ENCODE data around the gene GINS2.

Gene GINS2

DNA sequence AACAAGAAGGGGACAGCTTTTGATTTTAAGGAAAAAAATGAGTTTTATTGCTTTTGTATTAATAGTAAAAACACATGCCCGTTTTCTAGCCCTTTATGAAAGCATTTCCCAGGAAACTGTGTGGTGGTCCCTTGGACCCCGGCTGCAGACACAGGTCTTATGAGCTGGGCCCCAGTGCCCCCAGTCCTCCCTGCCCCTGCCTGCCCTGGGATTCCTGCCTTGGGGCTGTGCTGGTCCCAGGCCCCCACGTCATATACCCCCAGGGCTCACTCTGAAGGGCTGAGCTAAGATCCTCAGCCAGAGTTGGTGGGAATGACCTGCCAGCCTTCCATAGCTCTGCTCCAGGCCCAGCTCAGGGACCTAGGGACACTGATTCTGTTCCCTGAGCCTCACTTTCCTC lies 30.8 kb downstream of the GINS2 start:
- DNase-seq (ENCODE audit: low read depth), result no peak
- TF ChIP-seq, protein P1, sequence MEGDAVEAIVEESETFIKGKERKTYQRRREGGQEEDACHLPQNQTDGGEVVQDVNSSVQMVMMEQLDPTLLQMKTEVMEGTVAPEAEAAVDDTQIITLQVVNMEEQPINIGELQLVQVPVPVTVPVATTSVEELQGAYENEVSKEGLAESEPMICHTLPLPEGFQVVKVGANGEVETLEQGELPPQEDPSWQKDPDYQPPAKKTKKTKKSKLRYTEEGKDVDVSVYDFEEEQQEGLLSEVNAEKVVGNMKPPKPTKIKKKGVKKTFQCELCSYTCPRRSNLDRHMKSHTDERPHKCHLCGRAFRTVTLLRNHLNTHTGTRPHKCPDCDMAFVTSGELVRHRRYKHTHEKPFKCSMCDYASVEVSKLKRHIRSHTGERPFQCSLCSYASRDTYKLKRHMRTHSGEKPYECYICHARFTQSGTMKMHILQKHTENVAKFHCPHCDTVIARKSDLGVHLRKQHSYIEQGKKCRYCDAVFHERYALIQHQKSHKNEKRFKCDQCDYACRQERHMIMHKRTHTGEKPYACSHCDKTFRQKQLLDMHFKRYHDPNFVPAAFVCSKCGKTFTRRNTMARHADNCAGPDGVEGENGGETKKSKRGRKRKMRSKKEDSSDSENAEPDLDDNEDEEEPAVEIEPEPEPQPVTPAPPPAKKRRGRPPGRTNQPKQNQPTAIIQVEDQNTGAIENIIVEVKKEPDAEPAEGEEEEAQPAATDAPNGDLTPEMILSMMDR (conservative IDR thresholded peaks at IDR 0.05; ENCODE audit: control insufficient read depth, insufficient read depth, low read depth, low read length), result no peak
- no peak overlapping the region for H3K4me3 ChIP-seq (ENCODE audit: control insufficient read depth, low read depth, low read length)

DNA sequence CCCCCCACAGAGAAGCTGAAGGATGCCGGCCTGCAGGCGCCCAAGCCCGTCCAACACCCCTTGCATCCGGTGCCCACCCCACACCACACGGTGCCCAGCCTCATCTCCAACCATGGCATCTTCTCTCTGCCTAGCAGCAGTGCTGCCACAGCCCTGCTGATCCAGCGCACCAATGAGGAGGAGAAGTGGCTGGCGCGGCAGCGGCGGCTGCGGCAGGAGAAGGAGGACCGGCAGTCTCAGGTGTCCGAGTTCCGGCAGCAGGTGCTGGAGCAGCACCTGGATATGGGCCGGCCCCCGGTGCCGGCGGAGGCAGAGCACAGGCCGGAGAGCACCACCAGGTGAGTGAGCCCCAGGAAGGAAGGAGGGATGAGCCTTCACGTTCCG lies 31.5 kb downstream of the GINS2 start:
- no peak overlapping the region for H3K4me3 ChIP-seq (ENCODE audit: control insufficient read depth, low read depth, low read length)
- DNase-seq (ENCODE audit: low read depth), result no peak

DNA sequence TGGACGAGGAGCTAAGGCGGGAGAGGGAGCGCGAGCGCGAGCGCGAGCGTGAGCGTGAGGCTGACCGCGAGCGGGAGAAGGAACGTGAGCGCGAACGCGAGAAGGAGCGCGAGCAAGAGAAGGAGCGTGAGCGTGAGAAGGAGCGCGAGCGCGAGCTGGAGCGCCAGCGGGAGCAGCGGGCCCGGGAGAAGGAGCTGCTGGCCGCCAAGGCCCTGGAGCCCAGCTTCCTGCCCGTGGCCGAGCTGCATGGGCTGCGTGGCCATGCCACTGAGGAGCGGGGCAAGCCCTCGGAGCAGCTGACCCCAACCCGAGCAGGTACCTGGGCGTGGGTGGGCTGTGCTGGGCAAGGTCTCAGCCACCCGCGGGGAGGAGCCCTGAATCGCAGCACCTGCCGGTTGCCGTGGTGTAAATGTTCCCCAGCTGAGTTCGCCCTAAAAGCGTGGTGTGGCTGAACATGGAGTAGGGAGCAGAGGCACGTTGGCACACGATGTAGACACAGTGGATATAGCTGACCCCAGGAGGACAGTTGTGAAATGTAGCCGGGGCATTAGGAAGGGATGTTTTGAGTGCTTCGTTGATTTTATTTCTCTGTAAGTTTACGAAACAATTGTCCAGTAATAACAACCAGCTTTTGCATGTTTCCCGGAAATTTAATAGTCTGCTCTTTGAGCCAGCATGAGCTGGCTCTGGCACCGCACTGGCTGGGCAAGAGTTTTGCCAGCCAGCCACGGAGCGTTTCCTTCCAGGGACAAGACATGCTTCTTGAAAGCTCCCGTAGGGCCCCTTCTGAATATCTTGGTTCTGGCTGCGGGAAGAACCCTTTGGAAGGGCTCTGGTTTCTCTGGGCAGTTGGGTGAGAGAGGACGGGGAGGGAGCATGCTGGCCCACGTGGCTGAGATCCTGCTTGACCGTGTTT lies 32.1 kb downstream of the GINS2 start:
- no peak for DNase-seq (ENCODE audit: low read depth)
- TF ChIP-seq, protein P1 (conservative IDR thresholded peaks at IDR 0.05; ENCODE audit: control insufficient read depth, insufficient read depth, low read depth, low read length), result no peak
- no peak overlapping the region for H3K4me3 ChIP-seq (ENCODE audit: control insufficient read depth, low read depth, low read length)

More for the DNA sequence above, 31.5 kb downstream of the GINS2 start:
- TF ChIP-seq, protein P1 (conservative IDR thresholded peaks at IDR 0.05; ENCODE audit: control insufficient read depth, insufficient read depth, low read depth, low read length), result no peak

DNA sequence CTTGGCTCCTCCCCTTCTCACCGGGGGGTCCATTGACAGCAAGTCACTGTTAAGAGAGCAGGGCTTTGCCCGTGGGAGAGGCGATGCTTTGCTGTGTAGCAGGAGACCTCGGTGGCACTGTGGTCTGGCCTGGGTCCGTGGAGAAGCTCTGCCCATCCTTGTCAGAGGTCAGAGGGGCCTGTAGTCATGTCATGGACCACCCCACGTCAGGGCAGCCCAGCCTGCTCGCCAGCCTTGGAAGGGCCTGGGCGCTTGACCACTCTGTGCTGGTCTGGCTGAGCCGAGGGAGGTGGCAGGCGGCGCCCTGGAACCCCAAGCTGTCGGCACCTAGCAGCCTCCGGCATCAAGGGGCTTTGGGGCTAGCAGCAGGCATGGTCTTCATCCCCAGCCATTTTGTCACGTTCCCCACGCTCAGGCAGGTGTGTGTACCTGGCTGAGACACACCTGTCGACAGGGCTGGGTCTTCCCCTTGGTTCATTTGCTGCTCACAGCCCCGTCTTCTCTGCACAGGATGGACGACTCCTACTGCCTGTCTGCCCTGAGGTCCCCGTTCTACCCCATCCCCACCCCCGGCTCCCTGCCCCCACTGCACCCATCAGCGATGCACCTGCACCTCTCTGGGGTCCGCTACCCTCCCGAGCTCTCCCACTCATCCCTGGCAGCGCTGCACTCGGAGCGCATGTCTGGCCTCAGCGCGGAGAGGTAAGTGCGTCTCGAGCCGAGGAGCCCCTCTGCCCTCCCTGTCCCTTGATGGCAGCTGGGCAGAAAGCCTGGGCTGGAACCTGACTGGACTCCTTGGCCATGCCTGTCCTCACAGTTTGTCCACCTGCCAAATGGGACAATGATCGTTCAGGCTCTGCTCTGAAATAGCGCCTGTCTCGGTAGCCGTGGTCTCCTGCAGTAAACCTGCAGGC lies 33.3 kb downstream of the GINS2 start:
- TF ChIP-seq, protein P1 (conservative IDR thresholded peaks at IDR 0.05; ENCODE audit: control insufficient read depth, insufficient read depth, low read depth, low read length), result no peak
- H3K4me3 ChIP-seq (ENCODE audit: control insufficient read depth, low read depth, low read length), result no peak overlapping the region
- no peak for DNase-seq (ENCODE audit: low read depth)

DNA sequence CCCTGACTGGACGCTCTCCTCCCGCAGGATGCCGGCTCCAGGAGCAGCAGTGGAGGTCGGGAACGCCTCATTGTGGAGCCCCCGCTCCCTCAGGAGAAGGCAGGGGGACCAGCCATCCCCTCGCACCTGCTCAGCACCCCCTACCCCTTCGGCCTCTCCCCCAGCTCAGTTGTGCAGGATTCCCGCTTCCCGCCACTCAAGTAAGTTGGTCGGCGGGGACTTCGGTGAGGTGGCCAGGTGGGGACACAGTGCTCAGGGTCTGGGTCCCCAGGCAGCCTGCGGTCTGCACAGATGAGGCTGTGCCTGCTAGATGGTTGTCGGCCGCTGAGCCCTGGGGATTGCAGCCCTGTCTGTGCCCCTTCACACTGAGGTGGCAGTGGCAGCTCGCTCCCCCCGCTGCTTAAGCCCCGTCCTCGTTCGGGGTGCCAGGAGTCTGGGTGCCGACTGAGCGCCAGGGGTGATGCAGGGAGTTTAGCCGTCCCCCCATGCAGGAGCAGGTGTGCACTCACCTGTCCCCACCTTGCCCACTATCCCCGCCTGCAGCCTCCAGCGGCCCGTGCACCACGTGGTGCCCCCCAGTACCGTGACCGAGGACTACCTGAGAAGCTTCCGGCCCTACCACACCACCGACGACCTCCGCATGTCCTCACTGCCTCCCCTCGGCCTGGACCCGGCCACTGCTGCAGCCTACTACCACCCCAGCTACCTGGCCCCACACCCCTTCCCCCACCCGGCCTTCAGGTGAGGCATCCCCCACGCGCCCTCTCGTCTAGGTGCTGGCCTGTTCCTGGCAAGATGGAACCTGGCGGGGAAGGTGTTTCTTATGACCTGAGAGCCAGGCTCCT lies 34.3 kb downstream of the GINS2 start:
- no peak for DNase-seq (ENCODE audit: low read depth)
- no peak overlapping the region for H3K4me3 ChIP-seq (ENCODE audit: control insufficient read depth, low read depth, low read length)
- TF ChIP-seq, protein P1 (conservative IDR thresholded peaks at IDR 0.05; ENCODE audit: control insufficient read depth, insufficient read depth, low read depth, low read length), result no peak
